Coronary artery (tissue), 2 donors: ENCODE results near the gene RAI1.

Experiments
- DNase-seq: peaks from one replicate; pipeline ENCODE4 v3.0.0-alpha.2; 2017; ENCODE audit warnings: low spot score
- H3K27ac ChIP-seq, 2 donors: fragments of 200-600 bp; sonication (generic); one replicate each; pipeline ENCODE4 v1.5.1; 2016 to 2019
- H3K4me3 ChIP-seq: fragments of 200-600 bp; sonication (generic); 2 replicates; pipeline ENCODE4 v1.5.1; 2016; ENCODE audit warnings: mild to moderate bottlenecking, moderate library complexity
- TF ChIP-seq, protein P1 (sequence below): fragments of 200-600 bp; sonication (generic); IDR thresholded peaks from one replicate; pipeline ENCODE4 v1.5.1; 2019; ENCODE audit warnings: antibody characterized with exemption

The RAI1 gene

DNA sequence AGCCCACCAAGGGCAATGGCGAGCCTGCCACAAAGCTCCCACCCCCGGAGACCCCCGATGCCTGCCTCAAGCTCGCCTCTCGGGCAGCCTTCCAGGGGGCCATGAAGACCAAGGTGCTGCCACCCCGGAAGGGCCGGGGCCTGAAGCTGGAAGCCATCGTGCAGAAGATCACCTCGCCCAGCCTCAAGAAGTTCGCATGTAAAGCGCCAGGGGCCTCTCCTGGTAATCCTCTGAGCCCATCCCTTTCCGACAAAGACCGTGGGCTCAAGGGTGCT lies 115.5 kb downstream of the RAI1 start:
- no peak for DNase-seq
- no peak overlapping the region for H3K27ac ChIP-seq
- TF ChIP-seq, protein P1, sequence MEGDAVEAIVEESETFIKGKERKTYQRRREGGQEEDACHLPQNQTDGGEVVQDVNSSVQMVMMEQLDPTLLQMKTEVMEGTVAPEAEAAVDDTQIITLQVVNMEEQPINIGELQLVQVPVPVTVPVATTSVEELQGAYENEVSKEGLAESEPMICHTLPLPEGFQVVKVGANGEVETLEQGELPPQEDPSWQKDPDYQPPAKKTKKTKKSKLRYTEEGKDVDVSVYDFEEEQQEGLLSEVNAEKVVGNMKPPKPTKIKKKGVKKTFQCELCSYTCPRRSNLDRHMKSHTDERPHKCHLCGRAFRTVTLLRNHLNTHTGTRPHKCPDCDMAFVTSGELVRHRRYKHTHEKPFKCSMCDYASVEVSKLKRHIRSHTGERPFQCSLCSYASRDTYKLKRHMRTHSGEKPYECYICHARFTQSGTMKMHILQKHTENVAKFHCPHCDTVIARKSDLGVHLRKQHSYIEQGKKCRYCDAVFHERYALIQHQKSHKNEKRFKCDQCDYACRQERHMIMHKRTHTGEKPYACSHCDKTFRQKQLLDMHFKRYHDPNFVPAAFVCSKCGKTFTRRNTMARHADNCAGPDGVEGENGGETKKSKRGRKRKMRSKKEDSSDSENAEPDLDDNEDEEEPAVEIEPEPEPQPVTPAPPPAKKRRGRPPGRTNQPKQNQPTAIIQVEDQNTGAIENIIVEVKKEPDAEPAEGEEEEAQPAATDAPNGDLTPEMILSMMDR, result no peak
- H3K4me3 ChIP-seq, result no peak overlapping the region

DNA sequence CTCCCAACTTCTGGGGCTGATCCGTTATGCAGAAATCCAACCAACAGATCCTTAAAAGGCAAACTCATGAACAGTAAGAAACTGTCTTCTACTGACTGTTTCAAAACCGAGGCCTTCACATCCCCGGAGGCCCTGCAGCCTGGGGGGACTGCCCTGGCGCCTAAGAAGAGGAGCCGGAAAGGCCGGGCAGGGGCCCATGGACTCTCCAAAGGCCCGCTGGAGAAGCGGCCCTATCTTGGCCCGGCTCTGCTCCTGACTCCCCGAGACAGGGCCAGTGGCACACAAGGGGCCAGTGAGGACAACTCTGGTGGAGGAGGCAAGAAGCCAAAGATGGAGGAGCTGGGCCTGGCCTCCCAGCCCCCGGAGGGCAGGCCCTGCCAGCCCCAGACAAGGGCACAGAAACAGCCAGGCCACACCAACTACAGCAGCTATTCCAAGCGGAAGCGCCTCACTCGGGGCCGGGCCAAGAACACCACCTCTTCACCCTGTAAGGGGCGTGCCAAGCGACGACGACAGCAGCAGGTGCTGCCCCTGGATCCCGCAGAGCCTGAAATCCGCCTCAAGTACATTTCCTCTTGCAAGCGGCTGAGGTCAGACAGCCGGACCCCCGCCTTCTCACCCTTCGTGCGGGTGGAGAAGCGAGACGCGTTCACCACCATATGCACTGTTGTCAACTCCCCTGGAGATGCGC lies 116.0 kb downstream of the RAI1 start:
- DNase-seq, result no peak
- Histone ChIP-seq H3K4me3 (no peak overlapping the region), H3K27ac (no peak overlapping the region)
- TF ChIP-seq, protein P1, result no peak

DNA sequence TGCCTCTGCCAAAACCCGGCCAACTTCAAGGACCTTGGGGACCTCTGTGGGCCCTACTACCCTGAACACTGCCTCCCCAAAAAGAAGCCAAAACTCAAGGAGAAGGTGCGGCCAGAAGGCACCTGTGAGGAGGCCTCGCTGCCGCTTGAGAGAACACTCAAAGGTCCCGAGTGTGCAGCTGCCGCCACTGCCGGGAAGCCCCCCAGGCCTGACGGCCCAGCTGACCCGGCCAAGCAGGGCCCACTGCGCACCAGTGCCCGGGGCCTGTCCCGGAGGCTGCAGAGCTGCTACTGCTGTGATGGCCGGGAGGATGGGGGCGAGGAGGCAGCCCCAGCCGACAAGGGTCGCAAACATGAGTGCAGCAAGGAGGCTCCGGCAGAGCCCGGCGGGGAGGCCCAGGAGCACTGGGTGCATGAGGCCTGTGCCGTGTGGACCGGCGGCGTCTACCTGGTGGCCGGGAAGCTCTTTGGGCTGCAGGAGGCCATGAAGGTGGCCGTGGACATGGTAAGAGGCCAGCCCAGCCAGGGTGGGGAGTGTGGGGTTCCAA lies 116.8 kb downstream of the RAI1 start:
- H3K4me3 ChIP-seq, result no peak overlapping the region
- TF ChIP-seq, protein P1, result no peak
- DNase-seq, result no peak
- H3K27ac ChIP-seq, result no peak overlapping the region

DNA sequence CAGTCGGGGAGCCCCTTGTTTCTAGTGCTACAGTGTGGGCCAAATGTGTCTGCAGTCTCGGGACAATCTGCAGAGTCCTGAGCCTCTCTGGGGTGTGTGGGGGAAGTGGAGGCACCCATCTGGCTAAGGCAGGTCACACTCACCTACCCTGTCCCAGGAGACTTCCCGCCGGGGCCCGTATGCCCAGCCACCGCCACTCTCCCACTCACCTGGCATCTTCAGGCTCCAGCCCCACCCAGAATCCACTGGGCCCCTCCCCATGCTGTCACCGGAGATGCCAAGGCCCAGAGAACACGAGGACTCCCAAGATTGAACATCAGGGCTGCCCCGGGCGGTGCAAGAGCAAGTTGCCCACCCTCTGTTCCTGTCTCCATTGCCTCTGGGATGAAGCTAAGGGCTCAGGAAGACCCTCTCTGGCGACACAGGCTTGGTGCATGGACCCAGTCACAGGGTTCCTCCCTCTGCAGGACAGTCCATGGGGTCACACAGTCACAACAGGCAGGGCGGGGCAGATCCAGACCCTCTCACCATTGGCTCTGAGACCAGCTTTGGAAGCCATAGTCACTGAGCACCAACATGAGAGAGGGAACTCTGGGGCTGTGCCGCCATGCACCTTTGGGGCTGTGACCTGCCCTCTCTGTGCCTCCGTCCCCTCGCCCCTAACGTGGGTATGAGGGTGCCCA lies 117.5 kb downstream of the RAI1 start:
- TF ChIP-seq, protein P1, result no peak
- Histone ChIP-seq H3K27ac (no peak overlapping the region), H3K4me3 (no peak overlapping the region)
- DNase-seq, result no peak

DNA sequence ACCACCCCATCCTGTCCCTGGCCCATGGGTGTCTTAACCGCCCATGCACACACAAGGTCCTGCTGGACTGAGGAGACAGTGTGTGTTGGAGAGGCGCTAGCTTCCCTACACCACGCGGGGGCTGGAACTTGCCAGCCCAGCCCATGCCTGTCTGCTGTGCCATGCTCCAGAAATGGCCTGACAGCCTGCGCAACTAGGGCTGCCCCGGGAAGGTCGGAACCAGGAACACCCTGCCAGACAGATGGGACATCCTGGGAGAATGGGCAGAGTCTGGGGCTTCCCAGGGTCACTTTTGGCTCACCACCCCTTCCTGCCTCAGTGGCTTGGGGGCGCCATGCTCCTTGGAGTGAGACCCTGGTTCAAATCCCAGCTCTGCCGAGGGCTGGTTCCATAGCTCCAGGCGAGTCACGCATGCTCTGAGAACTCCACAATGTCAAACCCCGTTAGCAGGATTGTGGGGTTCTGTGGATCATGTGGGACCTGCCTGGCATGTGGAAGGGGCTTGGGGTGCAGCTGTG lies 119.3 kb downstream of the RAI1 start:
- DNase-seq, result no peak

DNA sequence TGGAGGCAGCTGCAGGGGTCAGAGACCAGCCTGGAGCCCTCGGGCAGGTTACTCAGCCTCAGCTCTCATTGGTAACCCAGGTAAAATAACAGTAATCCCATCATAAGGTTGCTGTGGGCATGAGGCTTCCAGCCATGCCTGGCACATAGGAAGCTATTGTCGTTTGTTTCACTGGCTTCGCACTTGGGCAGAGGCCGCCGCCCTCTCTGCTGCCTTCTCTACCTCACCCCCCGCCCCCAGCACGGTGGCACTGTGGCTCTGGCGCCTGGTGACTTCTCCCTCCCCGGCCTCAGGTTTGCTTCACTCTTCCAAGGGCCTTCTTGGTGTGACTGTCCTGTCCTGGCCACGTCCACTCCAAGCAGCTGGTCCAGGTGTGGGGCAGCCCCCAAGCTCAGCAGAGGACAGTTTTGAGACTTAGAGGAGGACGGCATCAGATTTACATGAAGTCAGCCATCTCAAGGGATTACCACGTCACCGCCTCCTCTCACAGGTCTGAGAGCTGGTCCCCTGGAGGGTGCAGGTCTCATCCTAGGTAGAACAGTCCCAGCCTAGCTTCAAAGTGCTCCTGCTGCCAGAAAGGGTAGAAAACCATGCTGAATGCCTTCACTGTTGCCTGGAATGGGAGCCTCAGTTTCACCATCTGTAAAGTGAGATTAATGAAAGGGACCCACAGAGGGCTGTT lies 120.7 kb downstream of the RAI1 start:
- DNase-seq, result no peak
- Histone ChIP-seq H3K4me3 (no peak overlapping the region), H3K27ac (no peak overlapping the region)
- TF ChIP-seq, protein P1, result no peak

More for the DNA sequence above, 119.3 kb downstream of the RAI1 start:
- TF ChIP-seq, protein P1, result no peak
- Histone ChIP-seq H3K27ac (no peak overlapping the region), H3K4me3 (no peak overlapping the region)
